Left lung (tissue), 14 donors: ENCODE data around the gene PGBD1. TPM values are rescaled to one million over a fixed set of nuclear protein-coding genes. Genes with fewer than 3 reads are reported as not detected.
A peak's percentile ranks its signal among the peaks of the same experiment; 100 is the strongest.

ENCODE experiments used
- ATAC-seq: fragments of 200-7000 bp; cut with Tn5 transposase; one replicate; pipeline ENCODE4 v1.9.1; 2020; ENCODE audit warnings: moderate library complexity
- DNase-seq, 4 donors: peaks; one replicate each; pipeline ENCODE4 v3.0.0-alpha.2; 2013 to 2020
- H3K27ac ChIP-seq, 2 donors: fragments of 200-600 bp; sonication (generic) in 1 of 2; one replicate each; pipeline versions ENCODE4 v1.5.0 to v1.8.0; 2020 to 2021
- H3K27me3 ChIP-seq, 2 donors: fragments of 200-600 bp; sonication (generic) in 1 of 2; one replicate each; pipeline versions ENCODE4 v1.5.0 to v1.8.0; 2020 to 2021
- H3K36me3 ChIP-seq, 2 donors: fragments of 200-600 bp; sonication (generic) in 1 of 2; one replicate each; pipeline versions ENCODE4 v1.5.0 to v1.8.0; 2020 to 2021
- H3K4me1 ChIP-seq, 2 donors: fragments of 200-600 bp; one replicate each; pipeline ENCODE4 v1.8.0; 2021
- H3K4me3 ChIP-seq, 2 donors: fragments of 200-600 bp; sonication (generic) in 1 of 2; one replicate each; pipeline versions ENCODE4 v1.5.0 to v1.8.0; 2020 to 2021; ENCODE audit warnings: mild to moderate bottlenecking in 1 of 2
- H3K9me3 ChIP-seq, 2 donors: fragments of 200-600 bp; sonication (generic) in 1 of 2; one replicate each; pipeline versions ENCODE4 v1.5.0 to v1.8.0; 2020 to 2021
- intact Hi-C, 2 donors: fragments of 100-400 bp; cut with DNase I; formaldehyde crosslinking; loops; one replicate each; pipeline versions ENCODE4 v1.11.2 to v1.14.2; 2022
- long read RNA-seq, 12 donors: library from polyadenylated mRNA in 2 of 12; unstranded in 2 of 12; transcript quantifications; one replicate each; pipeline ENCODE4 v2.0.0 and lab custom pipeline, GENCODE V29; 2019 to 2026
- polyA plus RNA-seq, 6 donors: library from polyadenylated mRNA; unstranded; fragments of 120-200 nt; gene quantifications; one replicate each; pipeline ENCODE4 v1.2.1, GENCODE V29; 2013; ENCODE audit not compliant: insufficient read length in 6 of 6
- total RNA-seq, 2 donors: library from RNA; stranded (reverse); fragmentation: NEBNext Ultra II Directional; extraction: Animal tissue kit (Norgen Biotek cat#: 25700); gene quantifications; one replicate each; pipeline ENCODE4 v1.2.1, GENCODE V29; 2021
- TF ChIP-seq, protein P1 (sequence below), 2 donors: fragments of 200-600 bp; sonication (generic) in 1 of 2; IDR thresholded peaks; one replicate each; pipeline versions ENCODE4 v1.5.0 to v1.8.0; 2021; ENCODE audit warnings: antibody characterized with exemption in 2 of 2
- donor health status: DM: no; HTN: yes; CAD: no.
- donor health status: DM: no; HTN: no; CAD: no.

Gene PGBD1, protein sequence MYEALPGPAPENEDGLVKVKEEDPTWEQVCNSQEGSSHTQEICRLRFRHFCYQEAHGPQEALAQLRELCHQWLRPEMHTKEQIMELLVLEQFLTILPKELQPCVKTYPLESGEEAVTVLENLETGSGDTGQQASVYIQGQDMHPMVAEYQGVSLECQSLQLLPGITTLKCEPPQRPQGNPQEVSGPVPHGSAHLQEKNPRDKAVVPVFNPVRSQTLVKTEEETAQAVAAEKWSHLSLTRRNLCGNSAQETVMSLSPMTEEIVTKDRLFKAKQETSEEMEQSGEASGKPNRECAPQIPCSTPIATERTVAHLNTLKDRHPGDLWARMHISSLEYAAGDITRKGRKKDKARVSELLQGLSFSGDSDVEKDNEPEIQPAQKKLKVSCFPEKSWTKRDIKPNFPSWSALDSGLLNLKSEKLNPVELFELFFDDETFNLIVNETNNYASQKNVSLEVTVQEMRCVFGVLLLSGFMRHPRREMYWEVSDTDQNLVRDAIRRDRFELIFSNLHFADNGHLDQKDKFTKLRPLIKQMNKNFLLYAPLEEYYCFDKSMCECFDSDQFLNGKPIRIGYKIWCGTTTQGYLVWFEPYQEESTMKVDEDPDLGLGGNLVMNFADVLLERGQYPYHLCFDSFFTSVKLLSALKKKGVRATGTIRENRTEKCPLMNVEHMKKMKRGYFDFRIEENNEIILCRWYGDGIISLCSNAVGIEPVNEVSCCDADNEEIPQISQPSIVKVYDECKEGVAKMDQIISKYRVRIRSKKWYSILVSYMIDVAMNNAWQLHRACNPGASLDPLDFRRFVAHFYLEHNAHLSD
- total RNA-seq, result 1 to 10 TPM; 3.8 to 4.6 TPM
- polyA plus RNA-seq, result 10 to 100 TPM; 12.4 to 15.3 (median 12.8) TPM
- long read RNA-seq, donor 1, partial matches to known transcripts, result 0 of 2 reads
- long read RNA-seq, donor 1, other reads (novel, unspliced or antisense), result 0 of 2 reads
- long read RNA-seq, donor 2, partial matches to known transcripts, result 0 of 1 reads
- long read RNA-seq, donor 2, other reads (novel, unspliced or antisense), result 0 of 1 reads
- long read RNA-seq, donor 3, partial matches to known transcripts, result 0 of 2 reads
- long read RNA-seq, donor 3, other reads (novel, unspliced or antisense), result 0 of 2 reads
- long read RNA-seq, donor 4, partial matches to known transcripts, result 1 of 4 reads
- long read RNA-seq, donor 4, other reads (novel, unspliced or antisense), result 3 of 4 reads
- long read RNA-seq, donor 5, result 0 reads
- long read RNA-seq, donor 6, partial matches to known transcripts, result 0 of 1 reads
- long read RNA-seq, donor 6, other reads (novel, unspliced or antisense), result 0 of 1 reads
- long read RNA-seq, donor 7, partial matches to known transcripts, result 0 of 3 reads
- long read RNA-seq, donor 7, other reads (novel, unspliced or antisense), result 0 of 3 reads
- long read RNA-seq, donor 8, partial matches to known transcripts, result 5 of 6 reads
- long read RNA-seq, donor 8, other reads (novel, unspliced or antisense), result 0 of 6 reads
- long read RNA-seq, donor 9, result 0 reads
- long read RNA-seq, donor 10, partial matches to known transcripts, result 0 of 10 reads
- long read RNA-seq, donor 10, other reads (novel, unspliced or antisense), result 6 of 10 reads
- long read RNA-seq, donor 11, result 0 reads
- long read RNA-seq, donor 12, partial matches to known transcripts, result 0 of 1 reads
- long read RNA-seq, donor 12, other reads (novel, unspliced or antisense), result 0 of 1 reads

DNA sequence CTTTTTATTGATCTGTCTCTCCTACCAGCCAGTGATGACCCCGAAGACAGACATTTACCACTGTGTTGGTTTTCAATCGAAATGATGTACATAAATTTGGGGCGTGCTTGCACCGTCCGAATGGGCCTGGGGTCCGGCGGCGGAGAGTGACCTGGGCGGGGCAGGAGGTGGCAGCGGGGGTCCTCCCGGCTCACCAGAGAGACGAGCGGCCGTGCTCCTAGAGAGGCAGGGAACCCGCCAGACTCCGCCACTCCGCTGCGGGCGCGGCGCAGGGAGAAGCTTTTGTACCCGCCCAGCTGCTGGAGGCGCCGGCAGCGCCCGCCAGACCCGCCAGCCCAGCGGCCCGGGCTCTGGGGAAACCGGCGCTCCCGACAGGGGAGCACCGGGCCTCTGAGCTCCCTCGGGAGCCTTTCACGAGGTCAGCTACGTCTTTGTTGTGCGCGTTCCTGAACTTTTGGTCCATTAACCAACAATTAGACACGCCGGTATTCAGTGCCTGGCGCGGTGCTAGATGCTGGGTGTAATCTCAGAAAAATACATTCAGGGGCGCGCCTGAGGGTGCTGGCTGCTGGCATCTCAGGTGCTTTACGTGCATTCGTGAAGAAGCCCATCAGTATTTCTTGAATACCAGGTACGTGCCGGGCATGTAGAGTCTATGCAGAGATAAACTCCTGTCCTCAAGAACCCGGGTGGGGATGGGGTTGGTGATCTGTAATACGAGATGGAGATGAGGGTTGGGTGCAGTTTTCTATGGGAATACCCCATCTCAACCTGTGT is at the start of gene PGBD1:
TSS of gene PGBD1 (plus strand) at position 285 of the 777 bp plus-strand sequence. CDS start 2,242 bp downstream, outside the sequence.
- Histone ChIP-seq H3K27me3 (peaks cover 0 to 7% of the 10 kb centered on the region in 2 donors), H3K27ac (peak within 1 kb of the TSS in 1 of 2 donors; percentile 40), H3K36me3 (peaks cover 0 to 28% of the 10 kb centered on the region in 2 donors), H3K4me1 (peaks cover 0 to 16% of the 10 kb centered on the region in 2 donors), H3K4me3 (peak within 1 kb of the TSS; percentile 47 to 56), H3K9me3 (peaks cover 0 to 4% of the 10 kb centered on the region in 2 donors)
- TF ChIP-seq, protein P1, sequence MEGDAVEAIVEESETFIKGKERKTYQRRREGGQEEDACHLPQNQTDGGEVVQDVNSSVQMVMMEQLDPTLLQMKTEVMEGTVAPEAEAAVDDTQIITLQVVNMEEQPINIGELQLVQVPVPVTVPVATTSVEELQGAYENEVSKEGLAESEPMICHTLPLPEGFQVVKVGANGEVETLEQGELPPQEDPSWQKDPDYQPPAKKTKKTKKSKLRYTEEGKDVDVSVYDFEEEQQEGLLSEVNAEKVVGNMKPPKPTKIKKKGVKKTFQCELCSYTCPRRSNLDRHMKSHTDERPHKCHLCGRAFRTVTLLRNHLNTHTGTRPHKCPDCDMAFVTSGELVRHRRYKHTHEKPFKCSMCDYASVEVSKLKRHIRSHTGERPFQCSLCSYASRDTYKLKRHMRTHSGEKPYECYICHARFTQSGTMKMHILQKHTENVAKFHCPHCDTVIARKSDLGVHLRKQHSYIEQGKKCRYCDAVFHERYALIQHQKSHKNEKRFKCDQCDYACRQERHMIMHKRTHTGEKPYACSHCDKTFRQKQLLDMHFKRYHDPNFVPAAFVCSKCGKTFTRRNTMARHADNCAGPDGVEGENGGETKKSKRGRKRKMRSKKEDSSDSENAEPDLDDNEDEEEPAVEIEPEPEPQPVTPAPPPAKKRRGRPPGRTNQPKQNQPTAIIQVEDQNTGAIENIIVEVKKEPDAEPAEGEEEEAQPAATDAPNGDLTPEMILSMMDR (IDR thresholded peaks at IDR 0.05), result no peak
- ATAC-seq (peak; percentile 98), DNase-seq (peak; percentile 52 to 94 (median 72))
- intact Hi-C loops, result no loop called here

DNA sequence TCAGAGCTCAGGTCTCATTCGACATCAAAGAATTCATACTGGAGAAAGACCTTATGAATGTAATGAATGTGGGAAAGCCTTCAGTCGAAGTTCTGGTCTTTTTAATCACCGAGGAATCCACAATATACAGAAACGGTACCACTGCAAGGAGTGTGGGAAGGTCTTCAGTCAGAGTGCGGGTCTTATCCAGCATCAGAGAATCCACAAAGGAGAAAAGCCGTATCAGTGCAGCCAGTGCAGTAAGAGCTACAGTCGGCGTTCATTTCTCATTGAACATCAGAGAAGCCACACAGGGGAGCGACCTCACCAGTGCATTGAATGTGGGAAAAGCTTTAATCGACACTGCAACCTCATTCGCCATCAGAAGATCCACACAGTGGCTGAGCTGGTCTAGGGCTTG is 48.6 kb upstream of the PGBD1 start:
- no peaks in the 10 kb centered on the region for H3K4me1 ChIP-seq
- H3K27me3 ChIP-seq, result no peaks in the 10 kb centered on the region
- no peak for ATAC-seq
- no peak overlapping the region for H3K27ac ChIP-seq
- no peak overlapping the region for H3K4me3 ChIP-seq
- intact Hi-C loops, result no loop called here
- no peak for DNase-seq
- TF ChIP-seq, protein P1 (IDR thresholded peaks at IDR 0.05), result no peak
- H3K36me3 ChIP-seq, result peaks cover 0 to 68% of the 10 kb centered on the region in 2 donors
- H3K9me3 ChIP-seq, result no peaks in the 10 kb centered on the region

DNA sequence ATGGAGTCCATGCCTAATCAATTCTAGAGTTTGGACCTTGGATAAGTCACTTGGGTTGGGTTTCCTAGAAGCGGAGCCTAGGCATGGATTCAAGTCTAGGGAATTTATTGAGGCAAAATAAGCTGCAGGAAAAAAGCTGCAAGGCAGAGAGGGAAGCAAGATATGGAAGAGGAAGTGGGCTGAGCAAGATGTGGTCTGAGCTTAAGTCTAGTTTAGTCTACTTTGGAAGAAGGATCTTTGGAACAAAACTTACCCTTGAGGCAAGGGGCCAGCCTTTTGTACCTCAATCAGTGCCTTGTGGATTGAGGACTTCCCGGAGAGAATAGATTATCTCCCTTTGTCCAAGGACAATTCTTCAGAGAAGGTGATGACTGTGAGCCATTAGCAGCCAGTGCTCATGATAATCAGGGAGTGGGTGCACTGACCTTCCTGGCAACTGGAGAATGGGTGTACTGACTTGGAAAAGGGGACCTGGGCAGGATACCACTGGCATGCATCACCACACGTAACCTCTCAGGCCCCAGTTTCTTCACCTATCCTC is 45.4 kb upstream of the PGBD1 start:
- H3K4me1 ChIP-seq, result no peaks in the 10 kb centered on the region
- H3K36me3 ChIP-seq, result peaks cover 0 to 45% of the 10 kb centered on the region in 2 donors
- TF ChIP-seq, protein P1 (IDR thresholded peaks at IDR 0.05), result no peak
- no peak overlapping the region for H3K4me3 ChIP-seq
- H3K27ac ChIP-seq, result no peak overlapping the region
- H3K9me3 ChIP-seq, result no peaks in the 10 kb centered on the region
- H3K27me3 ChIP-seq, result no peaks in the 10 kb centered on the region
- intact Hi-C loops, result no loop called here
- no peak for DNase-seq
- ATAC-seq, result no peak

DNA sequence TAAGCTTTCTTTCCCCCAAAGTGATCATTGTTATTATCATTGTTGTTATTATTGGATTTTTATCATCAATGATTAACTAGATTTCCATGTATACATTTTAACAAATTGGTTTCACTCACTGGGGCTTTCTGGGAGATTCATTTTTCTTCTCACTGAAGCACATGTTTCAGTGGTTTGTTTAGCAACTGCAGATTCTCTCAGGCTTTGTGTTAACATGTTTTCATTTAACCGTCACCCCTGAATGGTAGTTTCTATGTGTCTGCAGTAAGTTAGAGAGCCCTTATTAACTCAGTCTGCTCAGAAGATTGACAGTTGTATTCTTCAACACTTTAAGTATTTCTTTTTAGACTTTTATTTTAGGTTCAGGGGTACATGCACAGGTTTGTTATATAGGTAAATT is 41.7 kb upstream of the PGBD1 start:
- ATAC-seq (no peak), DNase-seq (no peak)
- H3K27me3 ChIP-seq, result no peaks in the 10 kb centered on the region
- TF ChIP-seq, protein P1 (IDR thresholded peaks at IDR 0.05), result no peak
- peaks cover 0 to 22% of the 10 kb centered on the region in 2 donors for H3K36me3 ChIP-seq
- intact Hi-C loops, result no loop called here
- no peak overlapping the region for H3K4me3 ChIP-seq
- no peaks in the 10 kb centered on the region for H3K9me3 ChIP-seq
- H3K4me1 ChIP-seq, result no peaks in the 10 kb centered on the region
- no peak overlapping the region for H3K27ac ChIP-seq
